Measurements from ENCODE around the gene PARD6A.

DNA sequence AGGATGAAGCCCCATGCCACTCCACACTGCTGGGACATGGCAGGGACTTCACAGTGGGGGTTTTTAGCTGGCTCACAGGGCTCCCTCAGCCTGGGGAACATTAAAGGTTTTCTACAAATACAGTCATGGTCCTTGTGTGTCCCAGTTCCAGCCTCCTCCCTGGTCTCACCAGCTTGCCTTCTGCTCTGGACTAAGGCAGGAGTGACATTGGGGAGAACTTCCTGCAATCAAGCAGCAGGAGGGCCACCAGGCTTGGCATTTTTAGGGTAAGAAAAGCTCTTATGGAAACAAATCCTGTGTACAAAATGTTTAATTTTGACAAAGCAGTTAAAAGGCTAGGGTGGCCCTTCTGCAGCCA is 1.9 kb downstream of the PARD6A start:
- TF ChIP-seq POLR2A (IDR thresholded peaks at IDR 0.05), result no peak
- TF ChIP-seq, protein P1, sequence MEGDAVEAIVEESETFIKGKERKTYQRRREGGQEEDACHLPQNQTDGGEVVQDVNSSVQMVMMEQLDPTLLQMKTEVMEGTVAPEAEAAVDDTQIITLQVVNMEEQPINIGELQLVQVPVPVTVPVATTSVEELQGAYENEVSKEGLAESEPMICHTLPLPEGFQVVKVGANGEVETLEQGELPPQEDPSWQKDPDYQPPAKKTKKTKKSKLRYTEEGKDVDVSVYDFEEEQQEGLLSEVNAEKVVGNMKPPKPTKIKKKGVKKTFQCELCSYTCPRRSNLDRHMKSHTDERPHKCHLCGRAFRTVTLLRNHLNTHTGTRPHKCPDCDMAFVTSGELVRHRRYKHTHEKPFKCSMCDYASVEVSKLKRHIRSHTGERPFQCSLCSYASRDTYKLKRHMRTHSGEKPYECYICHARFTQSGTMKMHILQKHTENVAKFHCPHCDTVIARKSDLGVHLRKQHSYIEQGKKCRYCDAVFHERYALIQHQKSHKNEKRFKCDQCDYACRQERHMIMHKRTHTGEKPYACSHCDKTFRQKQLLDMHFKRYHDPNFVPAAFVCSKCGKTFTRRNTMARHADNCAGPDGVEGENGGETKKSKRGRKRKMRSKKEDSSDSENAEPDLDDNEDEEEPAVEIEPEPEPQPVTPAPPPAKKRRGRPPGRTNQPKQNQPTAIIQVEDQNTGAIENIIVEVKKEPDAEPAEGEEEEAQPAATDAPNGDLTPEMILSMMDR (IDR thresholded peaks at IDR 0.05), result no peak
- TF ChIP-seq POLR2AphosphoS5 (IDR thresholded peaks at IDR 0.05), result no peak
- TF ChIP-seq EP300 (IDR thresholded peaks at IDR 0.05), result no peak
